Endothelial cell of umbilical vein (primary cell): Measurements from ENCODE around the gene TMC1. TPM values are rescaled to one million over a fixed set of nuclear protein-coding genes. Genes with fewer than 3 reads are reported as not detected.

Source experiments
- BruUV-seq: library from RNA; stranded (reverse); fragments of 400-500 nt; replicated peaks from 2 replicates; lab custom pipeline; 2021; lab: Mats Ljungman, UMichigan
- CTCF ChIA-PET: fragments of 300-600, 350-600 bp; sonication (Branson Sonifier 250); formaldehyde crosslinking; loops from one replicate; lab custom pipeline; 2021; ENCODE audit warnings: antibody characterized with exemption, inconsistent platforms; lab: Charles Lee
- POLR2A ChIA-PET: fragments of 300-600, 350-600 bp; sonication (Branson Sonifier 250); formaldehyde crosslinking; loops from one replicate; lab custom pipeline; 2021; ENCODE audit warnings: antibody characterized with exemption, inconsistent platforms; lab: Charles Lee
- DNase-seq: peaks from one replicate; pipeline ENCODE4 v3.0.0-alpha.2; 2011; ENCODE audit warnings: low read depth, low spot score
- FAIRE-seq: peaks from 2 replicates; lab custom pipeline; 2011; peaks lifted over from hg19 to GRCh38; lab: Jason Lieb, UNC
- H2AFZ ChIP-seq: 2 replicates; pipeline ENCODE4 v1.6.0; 2012; ENCODE audit warnings: low read depth, low read length, control low read depth, inconsistent platforms
- H3K27ac ChIP-seq: 2 replicates; pipeline ENCODE4 v1.5.1; 2011; ENCODE audit warnings: low read depth, mild to moderate bottlenecking, control low read depth, low read length, moderate library complexity; ENCODE audit not compliant: insufficient read depth
- H3K27me3 ChIP-seq, 2 experiments: 2 replicates each; pipeline versions ENCODE4 v1.6.0 to v1.6.1; 2011; ENCODE audit warnings: low read length in 2 of 2, mixed read lengths in 1 of 2; ENCODE audit not compliant: control insufficient read depth in 2 of 2, insufficient read depth in 2 of 2
- H3K36me3 ChIP-seq, 2 experiments: 2 replicates in 1 of 2; 3 replicates in 1 of 2; pipeline ENCODE4 v1.5.1; 2011; ENCODE audit warnings: low read length in 2 of 2, mild to moderate bottlenecking in 1 of 2, moderate library complexity in 1 of 2; ENCODE audit not compliant: control insufficient read depth in 2 of 2, insufficient read depth in 2 of 2; ENCODE audit errors: extremely low read depth in 1 of 2
- H3K4me1 ChIP-seq: 3 replicates; pipeline ENCODE4 v1.5.1; 2011; ENCODE audit warnings: mild to moderate bottlenecking, low read length; ENCODE audit not compliant: control insufficient read depth, insufficient read depth; ENCODE audit errors: extremely low read depth
- H3K4me2 ChIP-seq: 2 replicates; pipeline ENCODE4 v1.6.1; 2011; ENCODE audit warnings: low read length, control low read depth, mixed read lengths; ENCODE audit not compliant: insufficient read depth
- H3K4me3 ChIP-seq, 3 experiments: fragments of 200-600 bp in 1 of 3; sonication (generic), shearing (Covaris generic) in 1 of 3; replicated peaks in 1 of 3; 2 replicates each; pipeline ENCODE4 v1.5.1; 2011 to 2016; ENCODE audit warnings: control low read depth in 3 of 3, low read length in 3 of 3, mild to moderate bottlenecking in 2 of 3, inconsistent platforms in 1 of 3, low read depth in 1 of 3, moderate library complexity in 1 of 3; ENCODE audit not compliant: insufficient read depth in 1 of 3
- H3K79me2 ChIP-seq: 2 replicates; pipeline ENCODE4 v1.6.0; 2012; ENCODE audit warnings: low read length, inconsistent platforms; ENCODE audit not compliant: control insufficient read depth, insufficient read depth
- H3K9ac ChIP-seq: replicated peaks from 2 replicates; pipeline ENCODE3; 2011; ENCODE audit warnings: low read length, control low read depth; ENCODE audit not compliant: insufficient read depth; ENCODE audit errors: extremely low read depth
- H3K9me1 ChIP-seq: replicated peaks from 3 replicates; pipeline ENCODE4 v1.6.0; 2011; ENCODE audit warnings: mild to moderate bottlenecking, low read length; ENCODE audit not compliant: control insufficient read depth, insufficient read depth; ENCODE audit errors: extremely low read depth
- H3K9me3 ChIP-seq: replicated peaks from 2 replicates; pipeline ENCODE4 v1.5.1; 2012; ENCODE audit warnings: low read length, inconsistent platforms; ENCODE audit not compliant: control insufficient read depth, insufficient read depth
- H4K20me1 ChIP-seq: replicated peaks from 2 replicates; pipeline ENCODE3; 2011; ENCODE audit warnings: mild to moderate bottlenecking, low read length; ENCODE audit not compliant: control insufficient read depth, insufficient read depth; ENCODE audit errors: extremely low read depth
- CTCF ChIP-seq, 2 donors: IDR thresholded peaks; 1 replicate in 1 of 2; 2 replicates in 1 of 2; pipeline ENCODE4 v1.5.1; 2011; ENCODE audit warnings: low read length in 2 of 2, mild to moderate bottlenecking in 2 of 2, moderate library complexity in 2 of 2, control low read depth in 1 of 2, inconsistent platforms in 1 of 2, low read depth in 1 of 2; ENCODE audit not compliant: insufficient read depth in 1 of 2; ENCODE audit errors: extremely low read depth in 1 of 2
- EZH2 ChIP-seq: IDR thresholded peaks from 2 replicates; pipeline ENCODE4 v1.6.1; 2012; ENCODE audit warnings: borderline replicate concordance, low read depth, mild to moderate bottlenecking, moderate library complexity, low read length, inconsistent platforms; ENCODE audit not compliant: severe bottlenecking
- FOS ChIP-seq: IDR thresholded peaks from 2 replicates; pipeline ENCODE4 v1.6.1; 2011; ENCODE audit warnings: mild to moderate bottlenecking, low read length, moderate library complexity, borderline replicate concordance; ENCODE audit not compliant: insufficient read depth
- GATA2 ChIP-seq: IDR thresholded peaks from 2 replicates; pipeline ENCODE4 v1.7.0; 2011; ENCODE audit warnings: low read depth, mild to moderate bottlenecking, moderate library complexity, mixed read lengths, low read length; ENCODE audit not compliant: insufficient read length, insufficient read depth
- JUN ChIP-seq: IDR thresholded peaks from 2 replicates; pipeline ENCODE4 v1.6.1; 2011; ENCODE audit warnings: borderline replicate concordance, low read depth; ENCODE audit not compliant: insufficient read length, insufficient read depth
- MAX ChIP-seq: IDR thresholded peaks from 2 replicates; pipeline ENCODE4 v1.6.1; 2011; ENCODE audit not compliant: insufficient read depth, insufficient read length
- POLR2AphosphoS5 ChIP-seq: IDR thresholded peaks from 2 replicates; pipeline ENCODE4 v1.6.1; 2012; ENCODE audit warnings: low read depth, mild to moderate bottlenecking, control low read depth, low read length, moderate library complexity; ENCODE audit not compliant: insufficient read depth
- dilution Hi-C: fragments of 300-500 bp; cut with MboI; formaldehyde crosslinking; loops from one replicate; pipeline ENCODE4 v1.15.0; 2019; ENCODE audit warnings: low sequenced_read_pairs; ENCODE audit not compliant: extremely low pct_ligation_motif_present
- intact Hi-C: fragments of 100-400 bp; cut with micrococcal nuclease; formaldehyde crosslinking; loops from one replicate; pipeline ENCODE4 v1.10.0; 2022
- polyA plus RNA-seq, 4 experiments: library from polyadenylated mRNA; depleted of rRNA in 3 of 4; stranded (reverse) in 3 of 4; unstranded in 1 of 4; fragments of >200 nt; gene quantifications; 2 replicates each; pipeline versions ENCODE4 v1.2.1 to v1.2.3, GENCODE V29; 2011 to 2012; ENCODE audit warnings: missing spikeins in 1 of 4
- total RNA-seq: library from RNA; stranded (reverse); gene quantifications from 2 replicates; pipeline ENCODE4 v1.2.3, GENCODE V29; 2021

Gene TMC1
- total and polyA plus RNA-seq, 2 donors (not counting 3 experiments of a cell fraction or from before 2014, with no cell fraction given), result 1.5 TPM; not detected in 1

DNA sequence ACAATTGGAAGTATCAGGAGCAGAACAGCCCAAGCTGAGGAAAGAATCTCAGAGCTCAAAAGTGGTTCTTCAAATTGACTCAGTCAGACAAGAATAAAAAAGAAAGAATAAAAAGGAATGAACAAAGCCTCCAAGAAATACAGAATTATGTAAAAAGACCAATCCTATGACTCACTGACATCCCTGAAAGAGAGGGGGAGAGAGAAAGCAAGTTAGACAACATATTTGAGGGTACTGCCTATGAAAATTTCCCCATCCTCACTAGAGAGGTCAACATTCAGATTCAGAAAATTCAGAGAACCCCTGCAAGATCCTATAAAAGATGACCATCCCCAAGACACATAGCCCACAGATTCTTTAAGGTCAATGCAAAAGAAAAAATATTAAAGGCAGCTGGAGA is 258.2 kb downstream of the TMC1 start:
- POLR2A ChIA-PET, result no interaction called here
- Histone ChIP-seq H4K20me1 (no peaks in the 10 kb centered on the region), H3K9me3 (no peaks in the 10 kb centered on the region), H2AFZ (no peak overlapping the region), H3K9me1 (no peaks in the 10 kb centered on the region), H3K36me3 (no peaks in the 10 kb centered on the region), H3K9ac (no peak overlapping the region), H3K4me3 (no peak overlapping the region), H3K27me3 (peaks cover 0 to 2% of the 10 kb centered on the region in 2 experiments), H3K4me2 (no peak overlapping the region), H3K27ac (no peak overlapping the region), H3K79me2 (no peaks in the 10 kb centered on the region), H3K4me1 (no peaks in the 10 kb centered on the region)
- dilution Hi-C loops (no loop called here), intact Hi-C loops (loop anchor here (10.0 kb wide), 2 partner anchors 65 to 155 kb away; no protein-coding TSS in a partner anchor)
- DNase-seq (no peak), FAIRE-seq (no peak)
- CTCF ChIA-PET, result no interaction called here
- TF ChIP-seq JUN (no peak), CTCF (IDR thresholded peaks at IDR 0.05; ENCODE audit: extremely low read depth in 1 of 2, insufficient read depth in 1 of 2, low read depth in 1 of 2, low read length in 2 of 2) (no peak), EZH2 (no peak), GATA2 (no peak), MAX (no peak), FOS (no peak), POLR2AphosphoS5 (no peak)
- BruUV-seq, result no TSS peak
